HUES64 (cell line): ENCODE measurements around the gene ARL8B.
A peak's percentile ranks its signal among the peaks of the same experiment; 100 is the strongest.

Experiments
- H3K27ac ChIP-seq: 2 replicates; pipeline ENCODE4 v1.7.0; 2013; ENCODE audit warnings: low read depth, low read length, inconsistent platforms
- H3K27me3 ChIP-seq: 2 replicates; pipeline ENCODE4 v1.6.1; 2013; ENCODE audit warnings: mild to moderate bottlenecking, low read length; ENCODE audit not compliant: insufficient read depth
- H3K36me3 ChIP-seq: 2 replicates; pipeline ENCODE4 v1.6.1; 2013; ENCODE audit warnings: mild to moderate bottlenecking, low read length; ENCODE audit not compliant: insufficient read depth
- H3K4me1 ChIP-seq: 2 replicates; pipeline ENCODE4 v1.6.1; 2013; ENCODE audit warnings: mild to moderate bottlenecking, low read length, moderate library complexity; ENCODE audit not compliant: insufficient read depth
- H3K4me3 ChIP-seq: 2 replicates; pipeline ENCODE4 v1.5.1; 2013; ENCODE audit warnings: mild to moderate bottlenecking, low read length, moderate library complexity
- H3K9ac ChIP-seq: 2 replicates; pipeline ENCODE4 v1.6.1; 2013; ENCODE audit warnings: mild to moderate bottlenecking, low read depth, low read length
- H3K9me3 ChIP-seq: 2 replicates; pipeline ENCODE4 v1.6.1; 2013; ENCODE audit warnings: low read depth, low read length; ENCODE audit not compliant: insufficient read depth
- WGBS: fragments of 150-250, 120-280 bp; methylation state at CpG from one replicate; pipeline ENCODE4 v1.1.7; 2013; ENCODE audit warnings: missing lambda C conversion rate; 5-methylcytosine and 5-hydroxymethylcytosine counted together

ARL8B gene

GRCh38 chr3:5149306-5149880 is 27.3 kb downstream of the ARL8B start:
- Histone ChIP-seq H3K9ac (no peak overlapping the region), H3K27ac (no peak overlapping the region)

GRCh38 chr3:5151586-5151985 is 29.5 kb downstream of the ARL8B start:
- Histone ChIP-seq H3K36me3 (no peaks in the 10 kb centered on the region), H3K9ac (no peak overlapping the region), H3K27ac (no peak overlapping the region), H3K27me3 (no peaks in the 10 kb centered on the region), H3K4me1 (peaks cover 10% of the 10 kb centered on the region), H3K4me3 (no peak overlapping the region), H3K9me3 (peaks cover 8% of the 10 kb centered on the region)
- 96% methylated on average over 6 of the region's 6 CpGs for WGBS

More at GRCh38 chr3:5149306-5149880, 27.3 kb downstream of the ARL8B start:
- Histone ChIP-seq H3K4me3 (no peak overlapping the region), H3K9me3 (peaks cover 12% of the 10 kb centered on the region), H3K36me3 (peaks cover 3% of the 10 kb centered on the region; the same call in 1 of the 2 replicates), H3K27me3 (no peaks in the 10 kb centered on the region), H3K4me1 (peaks cover 10% of the 10 kb centered on the region)
- 97% methylated on average over 7 of the region's 7 CpGs for WGBS

DNA sequence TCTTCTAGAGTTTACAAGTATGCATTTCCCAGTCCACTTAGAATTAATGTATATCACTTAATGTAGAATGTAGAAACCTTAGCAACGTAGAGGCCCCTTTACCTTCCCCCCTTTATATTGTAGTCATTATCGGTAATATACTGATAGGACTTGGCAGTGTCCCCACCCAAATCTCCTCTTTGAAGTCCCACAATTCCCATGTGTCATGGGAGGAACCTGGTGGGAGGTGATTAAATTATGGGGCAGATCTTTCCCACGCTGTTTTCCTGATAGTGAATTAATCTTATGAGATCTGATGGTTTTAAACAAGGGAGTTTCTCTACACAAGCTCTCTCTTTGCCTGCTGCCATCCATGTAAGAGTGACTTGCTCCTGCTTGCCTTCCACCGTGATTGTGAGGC is 31.0 kb downstream of the ARL8B start:
- peaks cover 10% of the 10 kb centered on the region for H3K4me1 ChIP-seq
- no peaks in the 10 kb centered on the region for H3K27me3 ChIP-seq
- WGBS, result 61% methylated on average over 2 of the region's 4 CpGs
- H3K9ac ChIP-seq, result no peak overlapping the region
- H3K4me3 ChIP-seq, result no peak overlapping the region
- no peaks in the 10 kb centered on the region for H3K9me3 ChIP-seq
- no peaks in the 10 kb centered on the region for H3K36me3 ChIP-seq
- H3K27ac ChIP-seq, result no peak overlapping the region

GRCh38 chr3:5155241-5155640 is 33.1 kb downstream of the ARL8B start:
- Histone ChIP-seq H3K27ac (no peak overlapping the region), H3K4me1 (peaks cover 16% of the 10 kb centered on the region), H3K9ac (no peak overlapping the region), H3K9me3 (no peaks in the 10 kb centered on the region), H3K36me3 (no peaks in the 10 kb centered on the region), H3K27me3 (no peaks in the 10 kb centered on the region), H3K4me3 (no peak overlapping the region)

- 83% methylated on average over 3 of the region's 3 CpGs for WGBS
- peak overlapping the region; percentile 6; the same call in 1 of the 2 replicates for H3K27ac ChIP-seq
- H3K9ac ChIP-seq, result no peak overlapping the region
- no peaks in the 10 kb centered on the region for H3K27me3 ChIP-seq
- H3K9me3 ChIP-seq, result no peaks in the 10 kb centered on the region
- no peak overlapping the region for H3K4me3 ChIP-seq
- no peaks in the 10 kb centered on the region for H3K36me3 ChIP-seq
- peaks cover 35% of the 10 kb centered on the region for H3K4me1 ChIP-seq
These were observed 38.2 kb downstream of the ARL8B start for GRCh38 chr3:5160321-5160720.

GRCh38 chr3:5160940-5161858 is 39.1 kb downstream of the ARL8B start:
- peak overlapping the region; percentile 64 for H3K27ac ChIP-seq
- no peak overlapping the region for H3K4me3 ChIP-seq
- no peaks in the 10 kb centered on the region for H3K9me3 ChIP-seq
- no peaks in the 10 kb centered on the region for H3K27me3 ChIP-seq
- no peak overlapping the region for H3K9ac ChIP-seq
- 71% methylated on average over 4 of the region's 4 CpGs for WGBS
- H3K36me3 ChIP-seq, result no peaks in the 10 kb centered on the region
- peaks cover 40% of the 10 kb centered on the region for H3K4me1 ChIP-seq

DNA sequence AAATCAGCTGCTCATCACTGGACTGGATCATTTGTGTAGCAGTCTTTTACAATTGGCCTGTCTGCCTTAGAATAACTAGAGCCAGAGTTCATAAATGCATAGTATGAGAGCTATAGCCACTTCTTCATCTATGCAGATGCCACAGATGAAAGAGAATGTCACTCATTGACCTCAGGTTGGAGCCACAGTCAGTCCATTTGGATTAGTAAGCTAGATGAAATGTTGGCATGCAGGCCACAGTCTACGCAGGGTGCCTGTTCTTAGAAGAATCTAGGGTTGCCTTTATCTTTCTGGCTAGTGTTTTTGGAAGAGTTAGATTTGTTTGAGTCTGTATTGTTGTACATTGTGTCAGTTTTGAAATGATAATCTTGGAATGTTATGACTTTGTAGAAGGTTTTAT is 40.0 kb downstream of the ARL8B start:
- peaks cover 44% of the 10 kb centered on the region for H3K4me1 ChIP-seq
- no peak overlapping the region for H3K9ac ChIP-seq
- WGBS, result 89% methylated on average over 1 of the region's 1 CpG
- no peak overlapping the region for H3K27ac ChIP-seq
- H3K9me3 ChIP-seq, result no peaks in the 10 kb centered on the region
- H3K27me3 ChIP-seq, result no peaks in the 10 kb centered on the region
- H3K36me3 ChIP-seq, result no peaks in the 10 kb centered on the region
- H3K4me3 ChIP-seq, result no peak overlapping the region

- Histone ChIP-seq H3K27me3 (no peaks in the 10 kb centered on the region), H3K36me3 (no peaks in the 10 kb centered on the region), H3K9ac (no peak overlapping the region), H3K9me3 (no peaks in the 10 kb centered on the region), H3K4me1 (peaks cover 32% of the 10 kb centered on the region), H3K4me3 (no peak overlapping the region), H3K27ac (no peak overlapping the region)
- WGBS, result 96% methylated on average over 2 of the region's 4 CpGs
These were observed 43.6 kb downstream of the ARL8B start for GRCh38 chr3:5165698-5166097.

- WGBS, result 82% methylated on average over 2 of the region's 2 CpGs
- Histone ChIP-seq H3K27me3 (no peaks in the 10 kb centered on the region), H3K4me3 (no peak overlapping the region), H3K9ac (no peak overlapping the region), H3K4me1 (peaks cover 21% of the 10 kb centered on the region), H3K36me3 (peaks cover 4% of the 10 kb centered on the region), H3K27ac (no peak overlapping the region), H3K9me3 (no peaks in the 10 kb centered on the region)
These were observed 44.8 kb downstream of the ARL8B start for GRCh38 chr3:5166846-5167245.

GRCh38 chr3:5168110-5168509 is 46.0 kb downstream of the ARL8B start:
- H3K4me3 ChIP-seq, result no peak overlapping the region
- no peaks in the 10 kb centered on the region for H3K27me3 ChIP-seq
- peaks cover 15% of the 10 kb centered on the region for H3K36me3 ChIP-seq
- no peak overlapping the region for H3K27ac ChIP-seq
- no peak overlapping the region for H3K9ac ChIP-seq
- no peaks in the 10 kb centered on the region for H3K9me3 ChIP-seq
- H3K4me1 ChIP-seq, result peaks cover 15% of the 10 kb centered on the region; the same call in 1 of the 2 replicates
- 91% methylated on average over 4 of the region's 4 CpGs for WGBS

DNA sequence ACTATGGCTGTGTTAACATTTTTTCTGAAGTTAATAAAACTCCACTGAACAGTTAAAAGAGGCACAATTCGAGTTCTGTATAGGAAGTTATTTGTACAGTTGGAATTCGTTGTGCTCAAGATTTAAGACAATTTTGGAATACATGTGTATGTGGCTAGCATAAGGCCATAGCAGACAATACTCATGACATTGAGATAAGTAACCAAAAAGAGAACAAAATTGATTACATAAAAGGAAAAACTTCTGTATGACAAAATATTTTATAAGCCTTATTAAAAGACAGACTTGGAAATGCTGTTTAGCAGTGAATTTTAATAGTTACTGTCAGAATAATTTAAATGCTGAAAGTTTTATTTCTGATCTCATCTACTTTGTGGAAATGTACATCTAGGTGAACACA is 47.7 kb downstream of the ARL8B start:
- Histone ChIP-seq H3K36me3 (peaks cover 25% of the 10 kb centered on the region), H3K4me1 (peaks cover 14% of the 10 kb centered on the region; the same call in 1 of the 2 replicates), H3K9me3 (no peaks in the 10 kb centered on the region), H3K27ac (no peak overlapping the region), H3K27me3 (no peaks in the 10 kb centered on the region), H3K4me3 (no peak overlapping the region), H3K9ac (no peak overlapping the region)
- WGBS, result 96% methylated on average over 2 of the region's 2 CpGs
